HepG2 (cell line): ENCODE results near the gene FGD6. TPM values are rescaled to one million over a fixed set of nuclear protein-coding genes. Genes with fewer than 3 reads are reported as not detected.

Source experiments
- AGO2 ChIP-seq: fragments of 200-400 bp; formaldehyde crosslinking; optimal IDR thresholded peaks from 2 replicates; pipeline ENCODE3; 2017; ENCODE audit warnings: mild to moderate bottlenecking, low read depth, low read length, moderate library complexity
- CAMTA2 ChIP-seq: sonication (generic); formaldehyde crosslinking; IDR thresholded peaks from 2 replicates; pipeline ENCODE4 v1.4.0; 2020; ENCODE audit warnings: mild to moderate bottlenecking, missing genetic modification reagents, borderline replicate concordance
- EP300 ChIP-seq, 3 experiments: sonication (generic) in 1 of 3; formaldehyde crosslinking in 1 of 3; IDR thresholded peaks; 2 replicates each; pipeline versions ENCODE4 v1.5.1 to v1.6.1; 2011 to 2020; ENCODE audit warnings: low read depth in 2 of 3, low read length in 2 of 3, borderline replicate concordance in 1 of 3, improper control_type of control experiment in 1 of 3, mild to moderate bottlenecking in 1 of 3, missing genetic modification reagents in 1 of 3, moderate library complexity in 1 of 3
- FOXC1 ChIP-seq: sonication (generic); formaldehyde crosslinking; IDR thresholded peaks from 2 replicates; pipeline ENCODE4 v1.8.0; 2022; ENCODE audit warnings: mild to moderate bottlenecking, missing genetic modification reagents, borderline replicate concordance
- GFI1 ChIP-seq: sonication (generic); formaldehyde crosslinking; IDR thresholded peaks from 2 replicates; pipeline ENCODE4 v1.5.0; 2020; ENCODE audit warnings: missing genetic modification reagents, mild to moderate bottlenecking, borderline replicate concordance
- HNF4A ChIP-seq: sonication (generic); formaldehyde crosslinking; IDR thresholded peaks from 2 replicates; pipeline ENCODE4 v1.4.0; 2020; ENCODE audit warnings: missing genetic modification reagents
- HOXA9 ChIP-seq: sonication (generic); formaldehyde crosslinking; IDR thresholded peaks from 2 replicates; pipeline ENCODE4 v1.8.1; 2022; ENCODE audit warnings: missing genetic modification reagents, mild to moderate bottlenecking, moderate library complexity, borderline replicate concordance
- MAZ ChIP-seq, 2 experiments: sonication (generic) in 1 of 2; formaldehyde crosslinking in 1 of 2; IDR thresholded peaks; 2 replicates each; pipeline versions ENCODE4 v1.5.0 to v1.6.1; 2012 to 2020; ENCODE audit warnings: low read depth in 2 of 2, mild to moderate bottlenecking in 2 of 2, borderline replicate concordance in 1 of 2, improper control_type of control experiment in 1 of 2, low read length in 1 of 2, missing genetic modification reagents in 1 of 2, moderate library complexity in 1 of 2
- MBD4 ChIP-seq: IDR thresholded peaks from 2 replicates; pipeline ENCODE4 v1.6.1; 2012; ENCODE audit warnings: low read length, inconsistent platforms, borderline replicate concordance
- MEIS2 ChIP-seq: sonication (generic); formaldehyde crosslinking; IDR thresholded peaks from 2 replicates; pipeline ENCODE4 v1.9.0; 2021; ENCODE audit warnings: mild to moderate bottlenecking, missing genetic modification reagents
- MTA1 ChIP-seq: sonication (generic); formaldehyde crosslinking; IDR thresholded peaks from 2 replicates; pipeline ENCODE4 v1.4.0; 2020; ENCODE audit warnings: missing genetic modification reagents, mild to moderate bottlenecking, borderline replicate concordance
- NR2F1 ChIP-seq, 2 experiments: fragments of 450-650 bp in 1 of 2; formaldehyde crosslinking in 1 of 2; IDR thresholded peaks; 2 replicates each; pipeline versions ENCODE4 v1.5.0 to v1.6.1; 2016 to 2020; ENCODE audit warnings: mild to moderate bottlenecking in 1 of 2, missing compliant biosample characterization in 1 of 2, missing genetic modification reagents in 1 of 2, moderate library complexity in 1 of 2
- PHF5A ChIP-seq: IDR thresholded peaks from one replicate; pipeline ENCODE4 v1.6.1; 2018; ENCODE audit warnings: low read depth, missing genetic modification reagents; ENCODE audit not compliant: unreplicated experiment
- SMAD3 ChIP-seq: sonication (generic); formaldehyde crosslinking; IDR thresholded peaks from 2 replicates; pipeline ENCODE4 v1.4.0; 2020; ENCODE audit warnings: missing genetic modification reagents
- THAP11 ChIP-seq: IDR thresholded peaks from 2 replicates; pipeline ENCODE4 v1.6.1; 2016; ENCODE audit warnings: missing biosample characterization, missing genetic modification reagents
- THAP9 ChIP-seq: sonication (generic); formaldehyde crosslinking; IDR thresholded peaks from 2 replicates; pipeline ENCODE4; 2020; ENCODE audit warnings: missing genetic modification reagents, mild to moderate bottlenecking, borderline replicate concordance
- ZNF124 ChIP-seq: sonication (generic); formaldehyde crosslinking; IDR thresholded peaks from 2 replicates; pipeline ENCODE4 v1.4.0; 2020; ENCODE audit warnings: missing genetic modification reagents
- ZNF253 ChIP-seq: sonication (generic); formaldehyde crosslinking; IDR thresholded peaks from 2 replicates; pipeline ENCODE4 v1.8.0; 2022; ENCODE audit warnings: mild to moderate bottlenecking, missing genetic modification reagents, borderline replicate concordance
- ZNF30 ChIP-seq: sonication (generic); formaldehyde crosslinking; IDR thresholded peaks from 2 replicates; pipeline ENCODE4 v1.5.0; 2020; ENCODE audit warnings: mild to moderate bottlenecking, missing genetic modification reagents
- ZNF572 ChIP-seq: sonication (generic); formaldehyde crosslinking; IDR thresholded peaks from 2 replicates; pipeline ENCODE4 v1.5.1; 2020; ENCODE audit warnings: mild to moderate bottlenecking, missing genetic modification reagents
- ZNF770 ChIP-seq: sonication (generic); formaldehyde crosslinking; IDR thresholded peaks from 2 replicates; pipeline ENCODE4 v1.5.0; 2020; ENCODE audit warnings: mild to moderate bottlenecking, missing genetic modification reagents
- polyA plus RNA-seq, 8 experiments: library from polyadenylated mRNA; depleted of rRNA in 3 of 8; stranded (reverse) in 7 of 8; unstranded in 1 of 8; fragments of >200 nt; fragmentation: Illumina TruSeq in 4 of 8; extraction: Trizol in 4 of 8; gene quantifications; 2 replicates each; pipeline versions ENCODE4 v1.2.1 to v1.2.3, GENCODE V29; 2011 to 2016; ENCODE audit warnings: low read depth in 4 of 8, missing spikeins in 1 of 8, mixed read lengths in 1 of 8; ENCODE audit not compliant: insufficient read depth in 1 of 8
- total RNA-seq, 5 experiments: library from RNA; depleted of rRNA; stranded (reverse); fragments of >200 nt; fragmentation: Illumina TruSeq; extraction: Trizol; gene quantifications; 2 replicates each; pipeline ENCODE4 v1.2.3, GENCODE V29; 2016; ENCODE audit warnings: low read depth in 1 of 5

The FGD6 gene
- total and polyA plus RNA-seq, 2 of the 13 experiments (the other 11 are each of a cell fraction or from before 2014, with no cell fraction given): 2.2 to 4.3 TPM

GRCh38 chr12:95072900-95073697 lies 144.2 kb downstream of the FGD6 start, which contains the start of gene NR2C1 (continued):
- TF ChIP-seq ZNF124 (CRISPR knock-in tag): 0 out of 2 replicates have a peak, but pooled peaks have one; percentile 47
- TF ChIP-seq FOXC1 (CRISPR knock-in tag): peak; percentile 63
- TF ChIP-seq CAMTA2 (CRISPR knock-in tag): 0 out of 2 replicates have a peak, but pooled peaks have one; percentile 45
- no peak for TF ChIP-seq MBD4
- TF ChIP-seq AGO2: peak; percentile 88
- peak; percentile 91 to 95 for TF ChIP-seq NR2F1 (CRISPR knock-in tag; IDR thresholded peaks at IDR 0.05)
- peak; percentile 21; the same call in 1 of the 2 replicates for TF ChIP-seq HNF4A
- TF ChIP-seq ZNF572: 0 out of 2 replicates have a peak, but pooled peaks have one; percentile 69
- no peak for TF ChIP-seq ZNF30
- TF ChIP-seq MAZ (IDR thresholded peaks at IDR 0.05; ENCODE audit: borderline replicate concordance, low read depth, low read length): peak; percentile 88
- TF ChIP-seq MAZ (CRISPR knock-in tag; IDR thresholded peaks at IDR 0.05; ENCODE audit: low read depth): peak; percentile 82; the same call in 1 of the 2 replicates
- peak; percentile 50; the same call in 1 of the 2 replicates for TF ChIP-seq THAP9
- TF ChIP-seq EP300 (IDR thresholded peaks at IDR 0.05; ENCODE audit: low read depth in 2 of 2, low read length in 2 of 2): 0 out of 4 replicates have a peak, but pooled peaks of 1 of the 2 experiments have one; percentile 8
- no peak for TF ChIP-seq EP300 (CRISPR knock-in tag; IDR thresholded peaks at IDR 0.05; ENCODE audit: borderline replicate concordance)
- peak; percentile 41; the same call in 1 of the 2 replicates for TF ChIP-seq GFI1
- TF ChIP-seq ZNF770: peak; percentile 11; the same call in 1 of the 2 replicates
- TF ChIP-seq SMAD3 (CRISPR knock-in tag): peak; percentile 22; the same call in 1 of the 2 replicates
- peak; percentile 40; the same call in 1 of the 2 replicates for TF ChIP-seq MTA1 (CRISPR knock-in tag)
- TF ChIP-seq THAP11: peak; percentile 85
- TF ChIP-seq MEIS2 (CRISPR knock-in tag): peak; percentile 59; the same call in 1 of the 2 replicates
- no peak for TF ChIP-seq PHF5A (CRISPR knock-in tag)
- no peak for TF ChIP-seq HOXA9 (CRISPR knock-in tag)
- TF ChIP-seq ZNF253 (CRISPR knock-in tag): no peak
- TF ChIP-seq, all 625 proteins: peak for 232
